ENCODE results near the gene GTF2A1L.

DNA sequence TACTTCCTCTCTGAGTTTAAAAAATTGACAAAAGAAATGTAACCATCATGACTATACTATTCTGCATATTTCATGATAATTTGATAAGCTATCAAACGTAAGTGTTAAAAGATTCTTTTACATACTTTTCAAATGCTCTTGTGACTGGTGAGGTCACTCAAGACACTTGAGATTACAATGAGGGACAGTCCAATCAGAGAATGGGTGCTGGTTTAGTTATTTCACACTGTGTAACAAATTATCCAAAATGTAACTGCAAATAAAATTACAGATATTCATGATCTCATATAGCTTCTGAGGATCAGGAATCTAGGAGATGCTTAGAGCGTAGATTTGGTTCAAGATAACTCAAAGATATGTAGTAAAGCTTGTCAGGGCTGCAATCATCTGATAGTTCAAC, 4.4 kb upstream of the GTF2A1L start:
- TF ChIP-seq, protein P1, sequence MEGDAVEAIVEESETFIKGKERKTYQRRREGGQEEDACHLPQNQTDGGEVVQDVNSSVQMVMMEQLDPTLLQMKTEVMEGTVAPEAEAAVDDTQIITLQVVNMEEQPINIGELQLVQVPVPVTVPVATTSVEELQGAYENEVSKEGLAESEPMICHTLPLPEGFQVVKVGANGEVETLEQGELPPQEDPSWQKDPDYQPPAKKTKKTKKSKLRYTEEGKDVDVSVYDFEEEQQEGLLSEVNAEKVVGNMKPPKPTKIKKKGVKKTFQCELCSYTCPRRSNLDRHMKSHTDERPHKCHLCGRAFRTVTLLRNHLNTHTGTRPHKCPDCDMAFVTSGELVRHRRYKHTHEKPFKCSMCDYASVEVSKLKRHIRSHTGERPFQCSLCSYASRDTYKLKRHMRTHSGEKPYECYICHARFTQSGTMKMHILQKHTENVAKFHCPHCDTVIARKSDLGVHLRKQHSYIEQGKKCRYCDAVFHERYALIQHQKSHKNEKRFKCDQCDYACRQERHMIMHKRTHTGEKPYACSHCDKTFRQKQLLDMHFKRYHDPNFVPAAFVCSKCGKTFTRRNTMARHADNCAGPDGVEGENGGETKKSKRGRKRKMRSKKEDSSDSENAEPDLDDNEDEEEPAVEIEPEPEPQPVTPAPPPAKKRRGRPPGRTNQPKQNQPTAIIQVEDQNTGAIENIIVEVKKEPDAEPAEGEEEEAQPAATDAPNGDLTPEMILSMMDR (IDR thresholded peaks at IDR 0.05), result no peak
- TF ChIP-seq EP300 (IDR thresholded peaks at IDR 0.05) (no peak), POLR2A (IDR thresholded peaks at IDR 0.05; ENCODE audit: low read length) (no peak), NR3C1 (IDR thresholded peaks at IDR 0.05) (no peak)
- TF ChIP-seq, protein P2, sequence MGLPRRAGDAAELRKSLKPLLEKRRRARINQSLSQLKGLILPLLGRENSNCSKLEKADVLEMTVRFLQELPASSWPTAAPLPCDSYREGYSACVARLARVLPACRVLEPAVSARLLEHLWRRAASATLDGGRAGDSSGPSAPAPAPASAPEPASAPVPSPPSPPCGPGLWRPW (IDR thresholded peaks at IDR 0.05), result no peak
